OCI-LY1 (cell line): ENCODE measurements around the gene XRCC6.

Experiments used
- H2AFZ ChIP-seq: fragments of 200-600 bp; sonication (generic), shearing (Covaris generic); 2 replicates; pipeline ENCODE4 v1.6.0; 2014; ENCODE audit warnings: antibody characterized with exemption, mild to moderate bottlenecking, low read length
- H3F3A ChIP-seq: fragments of 200-600 bp; sonication (generic), shearing (Covaris generic); 2 replicates; pipeline ENCODE4 v1.6.0; 2014; ENCODE audit warnings: mild to moderate bottlenecking, antibody characterized with exemption, low read length, moderate library complexity; ENCODE audit not compliant: insufficient read depth
- H3K27ac ChIP-seq: fragments of 200-600 bp; sonication (generic); 2 replicates; pipeline ENCODE4 v1.5.1; 2014; ENCODE audit warnings: low read length, mixed run types, mild to moderate bottlenecking, low read depth; ENCODE audit not compliant: poor library complexity, severe bottlenecking
- H3K27me3 ChIP-seq: fragments of 200-600 bp; sonication (generic); 2 replicates; pipeline ENCODE4 v1.6.0; 2014; ENCODE audit warnings: antibody characterized with exemption, mild to moderate bottlenecking, low read length, moderate library complexity; ENCODE audit not compliant: insufficient read depth
- H3K36me3 ChIP-seq: fragments of 200-600 bp; sonication (generic); 2 replicates; pipeline ENCODE4 v1.6.1; 2014; ENCODE audit warnings: mild to moderate bottlenecking, antibody characterized with exemption, low read length, moderate library complexity, mixed read lengths; ENCODE audit not compliant: insufficient read depth
- H3K4me1 ChIP-seq: fragments of 200-600 bp; sonication (generic); 2 replicates; pipeline ENCODE4 v1.5.1; 2014; ENCODE audit warnings: mild to moderate bottlenecking, low read length, moderate library complexity; ENCODE audit not compliant: insufficient read depth, severe bottlenecking
- H3K4me2 ChIP-seq: fragments of 200-600 bp; sonication (generic), shearing (Covaris generic); 2 replicates; pipeline ENCODE4 v1.6.1; 2014; ENCODE audit warnings: low read length
- H3K4me3 ChIP-seq: fragments of 200-600 bp; sonication (generic); 2 replicates; pipeline ENCODE4 v1.5.1; 2014; ENCODE audit warnings: low read length, low read depth, mild to moderate bottlenecking, mixed read lengths; ENCODE audit not compliant: poor library complexity, severe bottlenecking
- H3K79me2 ChIP-seq: fragments of 200-600 bp; shearing (Covaris generic); 2 replicates; pipeline ENCODE4 v1.6.1; 2016; ENCODE audit warnings: mixed run types, low read length, mixed read lengths; ENCODE audit not compliant: insufficient read depth
- H3K9ac ChIP-seq: fragments of 200-600 bp; sonication (generic), shearing (Covaris generic); 2 replicates; pipeline ENCODE4 v1.6.1; 2014; ENCODE audit warnings: mild to moderate bottlenecking, low read length, mixed read lengths
- H3K9me2 ChIP-seq: fragments of 200-600 bp; sonication (generic), shearing (Covaris generic); 2 replicates; pipeline ENCODE4 v1.6.1; 2014; ENCODE audit warnings: low read depth, mild to moderate bottlenecking, low read length, mixed read lengths
- H3K9me3 ChIP-seq: fragments of 200-600 bp; shearing (Covaris generic); 2 replicates; pipeline ENCODE4 v1.6.1; 2014; ENCODE audit warnings: low read length, mixed read lengths
- H4K20me1 ChIP-seq: fragments of 200-600 bp; sonication (generic), shearing (Covaris generic); 2 replicates; pipeline ENCODE4 v1.6.0; 2016; ENCODE audit warnings: mild to moderate bottlenecking, low read length; ENCODE audit not compliant: insufficient read depth
- CTCF ChIP-seq: fragments of 200-600 bp; sonication (generic), shearing (Covaris generic); IDR thresholded peaks from 2 replicates; pipeline ENCODE4 v1.5.1; 2017; ENCODE audit warnings: mild to moderate bottlenecking, antibody characterized with exemption, low read length, moderate library complexity, mixed read lengths
- EZH2 ChIP-seq: fragments of 200-600 bp; sonication (generic), shearing (Covaris generic); IDR thresholded peaks from 2 replicates; pipeline ENCODE4 v1.8.0; 2017; ENCODE audit warnings: borderline replicate concordance, mixed run types, mild to moderate bottlenecking, antibody characterized with exemption, low read length, moderate library complexity, mixed read lengths

Gene XRCC6

GRCh38 chr22:41595703-41596102, 25.4 kb upstream of the XRCC6 start:
- peaks cover 9% of the 10 kb centered on the region; the same call in 1 of the 2 replicates for H3K36me3 ChIP-seq
- no peak overlapping the region for H3K27ac ChIP-seq
- H2AFZ ChIP-seq = no peak overlapping the region
- H3F3A ChIP-seq = no peaks in the 10 kb centered on the region
- H4K20me1 ChIP-seq = no peaks in the 10 kb centered on the region
- peaks cover under 1% of the 10 kb centered on the region for H3K4me1 ChIP-seq
- H3K27me3 ChIP-seq = no peaks in the 10 kb centered on the region
- no peaks in the 10 kb centered on the region for H3K9me2 ChIP-seq
- no peaks in the 10 kb centered on the region for H3K79me2 ChIP-seq
- H3K4me2 ChIP-seq = no peak overlapping the region
- TF ChIP-seq EZH2 (no peak), CTCF (no peak)
- no peak overlapping the region for H3K4me3 ChIP-seq
- no peaks in the 10 kb centered on the region for H3K9me3 ChIP-seq
- H3K9ac ChIP-seq = no peak overlapping the region

DNA sequence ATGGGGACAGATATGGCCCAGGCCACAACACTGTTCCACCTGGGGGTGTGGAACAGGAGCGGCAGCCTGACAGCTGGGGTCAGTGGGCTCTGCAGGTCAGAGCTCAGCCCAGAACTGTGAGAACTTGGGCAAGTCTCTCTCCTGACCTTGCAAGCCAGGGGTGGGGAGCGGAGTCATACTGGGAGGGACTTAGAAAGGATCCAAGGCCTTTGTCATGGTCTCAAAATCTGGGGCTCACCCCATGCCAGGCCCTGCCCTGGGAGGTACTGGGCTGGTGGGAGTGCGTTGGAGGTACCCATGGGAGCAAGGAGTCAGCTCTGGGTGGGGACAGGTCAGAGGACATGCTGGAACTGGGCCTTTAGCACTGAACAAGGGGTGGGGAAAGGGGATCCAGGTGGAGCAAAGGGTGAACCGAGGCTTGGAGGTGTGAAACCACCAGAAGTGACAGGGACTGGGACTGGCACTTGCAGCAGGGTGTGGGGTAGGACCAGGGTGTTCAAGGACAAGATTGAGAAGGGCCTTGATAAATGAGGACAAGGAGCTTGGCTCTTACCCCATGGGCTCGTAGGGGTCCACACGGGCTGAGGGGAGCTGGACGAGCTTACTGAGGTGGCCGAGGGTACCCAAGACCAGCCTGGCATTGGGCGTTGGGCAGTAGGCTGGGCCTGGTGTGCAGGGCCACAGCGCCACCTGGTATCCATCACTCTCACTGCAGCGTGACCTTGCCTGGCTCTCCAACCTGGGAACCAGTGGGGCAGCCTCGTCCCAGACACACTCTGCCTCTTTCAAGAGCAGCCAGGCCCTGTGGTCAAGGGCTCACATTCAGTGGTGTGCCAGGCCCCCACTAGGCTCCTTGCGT, 24.1 kb upstream of the XRCC6 start:
- TF ChIP-seq EZH2 = no peak
- TF ChIP-seq CTCF = peak; percentile 84
- Histone ChIP-seq H3F3A (no peaks in the 10 kb centered on the region), H3K27ac (no peak overlapping the region), H3K79me2 (no peaks in the 10 kb centered on the region), H3K9me2 (no peaks in the 10 kb centered on the region), H3K36me3 (peaks cover 21% of the 10 kb centered on the region), H2AFZ (no peak overlapping the region), H3K4me1 (no peaks in the 10 kb centered on the region), H3K9ac (no peak overlapping the region), H3K4me2 (no peak overlapping the region), H3K4me3 (no peak overlapping the region), H3K9me3 (no peaks in the 10 kb centered on the region), H3K27me3 (no peaks in the 10 kb centered on the region), H4K20me1 (no peaks in the 10 kb centered on the region)

DNA sequence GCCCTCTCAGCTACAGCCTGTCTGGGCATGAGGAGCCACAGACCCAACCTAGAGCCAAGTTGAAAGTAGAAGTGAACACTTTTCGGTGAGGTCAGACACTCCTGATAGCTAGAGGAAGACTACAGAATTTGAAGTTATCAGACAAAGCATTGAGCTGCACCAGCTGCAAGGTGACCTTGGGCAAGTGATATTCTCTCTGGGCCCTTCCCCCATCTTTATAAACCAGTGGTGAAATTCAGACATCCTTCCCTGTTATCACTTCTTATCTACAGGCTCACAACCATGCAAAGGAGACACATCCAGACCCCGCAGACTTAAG, 23.5 kb upstream of the XRCC6 start:
- Histone ChIP-seq H3K9me2 (no peaks in the 10 kb centered on the region), H3K27ac (no peak overlapping the region), H3K36me3 (peaks cover 26% of the 10 kb centered on the region), H3K27me3 (no peaks in the 10 kb centered on the region), H3K9ac (no peak overlapping the region), H4K20me1 (no peaks in the 10 kb centered on the region), H3K79me2 (no peaks in the 10 kb centered on the region), H2AFZ (no peak overlapping the region), H3K4me3 (no peak overlapping the region), H3K9me3 (no peaks in the 10 kb centered on the region), H3K4me1 (no peaks in the 10 kb centered on the region), H3K4me2 (no peak overlapping the region), H3F3A (no peaks in the 10 kb centered on the region)
- TF ChIP-seq EZH2 (no peak), CTCF (no peak)
